Common myeloid progenitor, CD34-positive (primary cell): ENCODE results near the gene C2orf69.

Experiments
- CTCF ChIA-PET: fragments of 350-600 bp; sonication (Branson Sonifier 250); formaldehyde crosslinking; loops from one replicate; lab custom pipeline; 2021; ENCODE audit warnings: antibody characterized with exemption; lab: Charles Lee
- POLR2A ChIA-PET: fragments of 350-600 bp; sonication (Branson Sonifier 250); formaldehyde crosslinking; loops from one replicate; lab custom pipeline; 2021; ENCODE audit warnings: antibody characterized with exemption; lab: Charles Lee
- DNase-seq, 3 donors: peaks; one replicate each; pipeline versions ENCODE4 v3.0.0 to v3.0.0-alpha.2; 2013
- H3K27ac ChIP-seq, 2 experiments: 1 replicate in 1 of 2; 2 replicates in 1 of 2; pipeline ENCODE4 v1.7.0; 2013; ENCODE audit warnings: inconsistent platforms in 2 of 2, low read length in 2 of 2, mild to moderate bottlenecking in 2 of 2, low read depth in 1 of 2, moderate library complexity in 1 of 2; ENCODE audit not compliant: severe bottlenecking in 2 of 2, insufficient read depth in 1 of 2, poor library complexity in 1 of 2
- H3K27me3 ChIP-seq, 5 experiments: replicated peaks in 2 of 5; 1 replicate in 3 of 5; 2 replicates in 2 of 5; pipeline versions ENCODE4 v1.6.1 to v1.7.0; 2013; ENCODE audit warnings: low read length in 4 of 5, mild to moderate bottlenecking in 2 of 5, moderate library complexity in 2 of 5, inconsistent platforms in 1 of 5; ENCODE audit not compliant: insufficient read depth in 5 of 5, control insufficient read depth in 4 of 5
- H3K36me3 ChIP-seq, 4 experiments: 1 replicate in 2 of 4; 2 replicates in 2 of 4; pipeline versions ENCODE4 v1.6.1 to v1.7.0; 2013; ENCODE audit warnings: low read length in 3 of 4, control low read depth in 1 of 4, mild to moderate bottlenecking in 1 of 4; ENCODE audit not compliant: control insufficient read depth in 4 of 4, insufficient read depth in 4 of 4
- H3K4me1 ChIP-seq, 4 experiments: 1 replicate in 3 of 4; 2 replicates in 1 of 4; pipeline versions ENCODE4 v1.6.1 to v1.7.1; 2013; ENCODE audit warnings: low read length in 3 of 4, mild to moderate bottlenecking in 3 of 4, control low read depth in 1 of 4, inconsistent platforms in 1 of 4, moderate library complexity in 1 of 4; ENCODE audit not compliant: control insufficient read depth in 4 of 4, insufficient read depth in 4 of 4; ENCODE audit errors: control extremely low read depth in 1 of 4
- H3K4me3 ChIP-seq, 7 experiments: 1 replicate in 4 of 7; 2 replicates in 3 of 7; pipeline versions ENCODE4 v1.5.1 to v1.7.0; 2013; ENCODE audit warnings: mild to moderate bottlenecking in 7 of 7, low read length in 6 of 7, moderate library complexity in 6 of 7, inconsistent platforms in 2 of 7, low read depth in 2 of 7, control low read depth in 1 of 7; ENCODE audit not compliant: insufficient read depth in 4 of 7, control insufficient read depth in 1 of 7; ENCODE audit errors: extremely low read depth in 1 of 7
- H3K9me3 ChIP-seq, 5 experiments: 1 replicate in 4 of 5; 2 replicates in 1 of 5; pipeline versions ENCODE4 v1.6.1 to v1.7.1; 2013; ENCODE audit warnings: low read length in 4 of 5, mild to moderate bottlenecking in 2 of 5, inconsistent platforms in 1 of 5, low read depth in 1 of 5, moderate library complexity in 1 of 5; ENCODE audit not compliant: control insufficient read depth in 4 of 5, insufficient read depth in 2 of 5; ENCODE audit errors: control extremely low read depth in 1 of 5
- WGBS: methylation state at CpG from one replicate; pipeline ENCODE4 v1.1.5; 2013; ENCODE audit not compliant: insufficient coverage; 5-methylcytosine and 5-hydroxymethylcytosine counted together

Gene C2orf69

GRCh38 chr2:199946196-199946595 lies 35.1 kb downstream of the C2orf69 start:
- no peaks in the 10 kb centered on the region for H3K27me3 ChIP-seq
- WGBS: no CpG with 5 or more reads among the region's 1 CpG
- peaks cover 8 to 55% (median 38%) of the 10 kb centered on the region in 4 experiments for H3K36me3 ChIP-seq
- no peaks in the 10 kb centered on the region for H3K4me1 ChIP-seq
- no peak for DNase-seq
- ChIA-PET POLR2A (no interaction called here), CTCF (interaction anchor here (1.4 to 2.0 kb wide), 2 partner anchors 85 to 206 kb away, joined by 3 to 8 read pairs; no protein-coding TSS in a partner anchor)
- H3K27ac ChIP-seq: no peak overlapping the region
- no peak overlapping the region for H3K4me3 ChIP-seq
- no peaks in the 10 kb centered on the region for H3K9me3 ChIP-seq

DNA sequence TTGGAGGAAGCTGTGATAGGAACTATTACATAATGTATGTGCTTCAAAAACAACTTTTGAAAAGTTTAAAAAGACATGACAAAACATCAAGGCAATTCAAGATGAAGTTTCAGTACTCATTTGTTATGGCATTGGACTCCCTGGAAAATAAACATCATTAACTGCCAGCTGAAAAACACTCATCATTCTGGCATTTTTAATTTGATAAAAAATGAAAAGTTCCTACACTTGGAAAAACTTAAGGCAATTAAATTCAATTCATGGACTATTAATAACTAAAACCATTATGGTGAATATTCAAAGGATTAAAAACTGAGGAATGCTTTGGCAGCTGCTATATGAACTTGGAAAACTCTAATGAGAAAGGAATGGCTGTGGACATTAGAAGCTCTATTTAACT lies 35.7 kb downstream of the C2orf69 start:
- H3K4me1 ChIP-seq: no peaks in the 10 kb centered on the region
- no peaks in the 10 kb centered on the region for H3K27me3 ChIP-seq
- CTCF ChIA-PET: interaction anchor here (1.1 kb wide), 1 partner anchor 11 kb away, joined by 3 read pairs; no protein-coding TSS in a partner anchor
- H3K4me3 ChIP-seq: no peak overlapping the region
- H3K36me3 ChIP-seq: peaks cover 8 to 52% (median 36%) of the 10 kb centered on the region in 4 experiments
- no peaks in the 10 kb centered on the region for H3K9me3 ChIP-seq
- no peak for DNase-seq
- POLR2A ChIA-PET: no interaction called here
- no peak overlapping the region for H3K27ac ChIP-seq

DNA sequence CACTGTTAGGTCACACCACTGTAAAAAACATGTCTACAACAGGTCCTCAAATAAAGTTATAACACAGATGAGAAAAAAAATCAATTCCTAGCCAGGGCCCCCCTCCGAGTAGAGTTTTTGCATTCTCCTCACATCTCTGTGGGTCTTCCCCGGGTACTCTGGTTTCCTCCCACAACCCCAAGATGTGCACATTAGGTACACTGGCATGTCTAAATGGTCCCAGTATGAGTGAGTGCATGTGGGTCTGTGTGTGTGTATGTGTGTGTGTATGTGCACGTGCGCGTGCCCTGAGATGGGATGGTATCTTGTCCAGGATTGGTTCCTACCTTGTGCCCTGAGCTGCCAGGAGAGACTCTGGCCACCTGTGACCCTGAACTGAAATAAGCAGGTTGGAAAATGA lies 39.3 kb downstream of the C2orf69 start:
- no peak for DNase-seq
- WGBS: 96% methylated on average over 5 of the region's 5 CpGs
- peaks cover 5 to 40% (median 27%) of the 10 kb centered on the region in 4 experiments for H3K36me3 ChIP-seq
- H3K27ac ChIP-seq: no peak overlapping the region
- no peaks in the 10 kb centered on the region for H3K27me3 ChIP-seq
- no peaks in the 10 kb centered on the region for H3K9me3 ChIP-seq
- POLR2A ChIA-PET: interaction anchor here (0.5 kb wide), 1 partner anchor 224 kb away, joined by 3 read pairs; no protein-coding TSS in a partner anchor
- peaks cover 0 to 11% (median 8%) of the 10 kb centered on the region in 4 experiments for H3K4me1 ChIP-seq
- CTCF ChIA-PET: no interaction called here
- H3K4me3 ChIP-seq: no peak overlapping the region

- peaks cover 0 to 13% (median 8%) of the 10 kb centered on the region in 4 experiments for H3K4me1 ChIP-seq
- peaks cover 5 to 34% (median 22%) of the 10 kb centered on the region in 4 experiments for H3K36me3 ChIP-seq
- no CpG with 5 or more reads among the region's 1 CpG for WGBS
- no peak overlapping the region for H3K4me3 ChIP-seq
- POLR2A ChIA-PET: no interaction called here
- no peak for DNase-seq
- H3K27ac ChIP-seq: no peak overlapping the region
- CTCF ChIA-PET: no interaction called here
- no peaks in the 10 kb centered on the region for H3K27me3 ChIP-seq
- H3K9me3 ChIP-seq: no peaks in the 10 kb centered on the region
These were observed 39.9 kb downstream of the C2orf69 start for GRCh38 chr2:199951023-199951422.

DNA sequence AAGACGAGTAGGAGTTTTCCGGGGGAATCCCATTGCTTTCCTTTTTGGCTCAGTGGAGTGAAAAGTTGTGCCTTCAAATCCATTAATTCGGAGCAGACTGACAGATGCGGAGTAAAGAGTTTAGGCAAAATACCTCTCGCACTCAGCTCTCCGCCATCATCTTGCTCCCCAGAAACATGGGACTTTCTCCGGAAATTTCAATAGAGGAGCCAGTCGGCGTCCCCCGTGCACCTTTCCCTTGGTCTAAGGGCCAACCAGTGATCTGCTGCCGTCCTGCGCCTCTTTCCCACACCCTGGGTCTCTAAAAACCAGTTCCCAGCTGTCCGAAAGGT lies 43.9 kb downstream of the C2orf69 start:
- no peaks in the 10 kb centered on the region for H3K9me3 ChIP-seq
- peaks cover 2 to 31% (median 14%) of the 10 kb centered on the region in 4 experiments for H3K36me3 ChIP-seq
- WGBS: 1% methylated on average over 13 of the region's 13 CpGs
- peak overlapping the region; percentile 86 to 94 for H3K27ac ChIP-seq
- ChIA-PET POLR2A (interaction anchor here (0.8 kb wide), 1 partner anchor 24 kb away, joined by 3 read pairs; no protein-coding TSS in a partner anchor), CTCF (no interaction called here)
- no peaks in the 10 kb centered on the region for H3K27me3 ChIP-seq
- peaks cover 4 to 23% (median 15%) of the 10 kb centered on the region in 4 experiments for H3K4me1 ChIP-seq
- peak in 1 of 3 donors; percentile 67 for DNase-seq
- H3K4me3 ChIP-seq: peak overlapping the region; percentile 78 to 100 (median 91)

GRCh38 chr2:199955339-199956061 lies 44.4 kb downstream of the C2orf69 start, which contains the start of the genes MAIP1 and TYW5:
TSS of gene MAIP1 (plus strand) at chr2:199955582. CDS start at chr2:199955799, 217 bp downstream.
TSS of gene TYW5 (minus strand) at chr2:199955491. CDS start at chr2:199955470, 21 bp downstream.
- Histone ChIP-seq H3K27ac (peak within 1 kb of the TSS; percentile 86 to 94), H3K4me1 (peaks cover 4 to 23% (median 15%) of the 10 kb centered on the region in 4 experiments), H3K9me3 (no peaks in the 10 kb centered on the region), H3K36me3 (peaks cover 3 to 29% (median 14%) of the 10 kb centered on the region in 4 experiments), H3K27me3 (no peaks in the 10 kb centered on the region), H3K4me3 (peak within 1 kb of the TSS; percentile 78 to 100 (median 91))
- CTCF ChIA-PET: no interaction called here
- 0% methylated on average over 64 of the region's 64 CpGs for WGBS
- POLR2A ChIA-PET: interaction anchor here (0.8 kb wide), 1 partner anchor 25 kb away, joined by 3 read pairs; no protein-coding TSS in a partner anchor
- peak; percentile 82 to 88 (median 83) for DNase-seq

DNA sequence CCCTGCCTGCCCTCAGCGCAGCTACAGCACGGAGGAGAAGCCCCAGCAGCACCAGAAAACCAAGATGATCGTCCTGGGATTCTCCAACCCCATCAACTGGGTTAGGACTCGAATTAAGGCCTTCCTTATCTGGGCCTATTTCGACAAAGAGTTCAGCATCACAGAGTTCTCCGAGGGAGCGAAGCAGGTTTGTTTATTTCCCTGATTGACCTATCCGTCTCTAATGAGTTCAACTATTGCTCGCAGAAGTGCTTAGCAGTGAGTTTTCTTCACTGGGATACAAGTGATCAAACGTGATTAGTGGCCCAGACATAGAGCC lies 44.9 kb downstream of the C2orf69 start:
- Histone ChIP-seq H3K27ac (peak overlapping the region; percentile 86 to 94), H3K36me3 (peaks cover under 1 to 32% (median 15%) of the 10 kb centered on the region in 4 experiments), H3K27me3 (no peaks in the 10 kb centered on the region), H3K9me3 (no peaks in the 10 kb centered on the region), H3K4me3 (peak overlapping the region; percentile 78 to 100 (median 91)), H3K4me1 (peaks cover 4 to 23% (median 15%) of the 10 kb centered on the region in 4 experiments)
- 3% methylated on average over 9 of the region's 10 CpGs for WGBS
- ChIA-PET CTCF (interaction anchor here (0.8 kb wide), 1 partner anchor 18 kb away, joined by 3 read pairs; no protein-coding TSS in a partner anchor), POLR2A (no interaction called here)
- no peak for DNase-seq
